CD14-positive monocyte (primary cell): Measurements from ENCODE around the gene FNIP1. TPM values are rescaled to one million over a fixed set of nuclear protein-coding genes. Genes with fewer than 3 reads are reported as not detected.
A peak's percentile ranks its signal among the peaks of the same experiment; 100 is the strongest.

Experiments used
- DNase-seq, 3 donors: peaks; one replicate each; pipeline ENCODE4 v3.0.0-alpha.2; 2011 to 2022
- H2AFZ ChIP-seq: 2 replicates; pipeline ENCODE4 v1.6.0; 2012; ENCODE audit warnings: mild to moderate bottlenecking, low read depth, low read length, inconsistent platforms; ENCODE audit not compliant: insufficient read depth, poor library complexity, severe bottlenecking
- H3K27ac ChIP-seq, 2 donors: 1 replicate in 1 of 2; 2 replicates in 1 of 2; pipeline ENCODE4 v1.5.1; 2012 to 2013; ENCODE audit warnings: low read length in 2 of 2, control low read depth in 1 of 2, inconsistent platforms in 1 of 2, low read depth in 1 of 2, mild to moderate bottlenecking in 1 of 2
- H3K27me3 ChIP-seq, 2 donors: one replicate each; pipeline versions ENCODE4 v1.6.0 to v1.6.1; 2011 to 2013; ENCODE audit warnings: low read length in 2 of 2; ENCODE audit not compliant: control insufficient read depth in 2 of 2, insufficient read depth in 2 of 2
- H3K36me3 ChIP-seq, 2 donors: replicated peaks in 1 of 2; 1 replicate in 1 of 2; 2 replicates in 1 of 2; pipeline versions ENCODE4 v1.5.1 to v1.6.1; 2012 to 2013; ENCODE audit warnings: low read length in 2 of 2, control low read depth in 1 of 2, inconsistent platforms in 1 of 2, mild to moderate bottlenecking in 1 of 2; ENCODE audit not compliant: insufficient read depth in 2 of 2, control insufficient read depth in 1 of 2
- H3K4me1 ChIP-seq, 2 donors: 1 replicate in 1 of 2; 2 replicates in 1 of 2; pipeline versions ENCODE4 v1.5.1 to v1.6.1; 2012 to 2013; ENCODE audit warnings: low read length in 2 of 2, control low read depth in 1 of 2, inconsistent platforms in 1 of 2, mild to moderate bottlenecking in 1 of 2, moderate library complexity in 1 of 2; ENCODE audit not compliant: insufficient read depth in 2 of 2, control insufficient read depth in 1 of 2
- H3K4me2 ChIP-seq: replicated peaks from 2 replicates; pipeline ENCODE3; 2012; ENCODE audit warnings: low read length, moderate library complexity, mild to moderate bottlenecking; ENCODE audit not compliant: poor library complexity, severe bottlenecking; ENCODE audit errors: extremely low read depth
- H3K4me3 ChIP-seq, 3 experiments: fragments of 200-600 bp in 1 of 3; sonication (generic) in 1 of 3; replicated peaks in 1 of 3; 1 replicate in 2 of 3; 2 replicates in 1 of 3; pipeline ENCODE4 v1.5.1; 2011 to 2013; ENCODE audit warnings: low read length in 3 of 3, mild to moderate bottlenecking in 3 of 3, control low read depth in 2 of 3, low read depth in 2 of 3, inconsistent platforms in 1 of 3, moderate library complexity in 1 of 3
- H3K79me2 ChIP-seq: 2 replicates; pipeline ENCODE4 v1.6.0; 2012; ENCODE audit warnings: mild to moderate bottlenecking, control low read depth, inconsistent platforms, low read length, moderate library complexity; ENCODE audit not compliant: insufficient read depth
- H3K9ac ChIP-seq: 2 replicates; pipeline ENCODE4 v1.6.0; 2017; ENCODE audit warnings: low read length, mild to moderate bottlenecking; ENCODE audit not compliant: insufficient read depth, poor library complexity, severe bottlenecking
- H3K9me3 ChIP-seq, 2 donors: replicated peaks in 1 of 2; 1 replicate in 1 of 2; 2 replicates in 1 of 2; pipeline versions ENCODE4 v1.5.1 to v1.6.1; 2012 to 2013; ENCODE audit warnings: low read length in 2 of 2, control low read depth in 1 of 2; ENCODE audit not compliant: control insufficient read depth in 1 of 2, insufficient read depth in 1 of 2
- H4K20me1 ChIP-seq: 2 replicates; pipeline ENCODE4 v1.6.0; 2012; ENCODE audit warnings: mild to moderate bottlenecking, low read length, control low read depth, moderate library complexity; ENCODE audit not compliant: insufficient read depth
- H3K27ac Mint-ChIP-seq, 7 donors: one replicate each; pipeline ENCODE4 v1.8.0; 2020; ENCODE audit warnings: mild to moderate bottlenecking in 7 of 7, mixed read lengths in 7 of 7, moderate library complexity in 6 of 7, inconsistent platforms in 2 of 7
- H3K27me3 Mint-ChIP-seq, 3 donors: one replicate each; pipeline ENCODE4 v1.8.0; 2021 to 2022; ENCODE audit warnings: low read depth in 3 of 3, mild to moderate bottlenecking in 3 of 3, mixed read lengths in 3 of 3, moderate library complexity in 3 of 3, inconsistent platforms in 1 of 3
- H3K36me3 Mint-ChIP-seq, 2 donors: one replicate each; pipeline ENCODE4 v1.8.0; 2020; ENCODE audit warnings: mixed read lengths in 2 of 2, inconsistent platforms in 1 of 2, mild to moderate bottlenecking in 1 of 2
- H3K4me1 Mint-ChIP-seq: one replicate; pipeline ENCODE4 v1.8.0; 2020; ENCODE audit warnings: mild to moderate bottlenecking, mixed read lengths
- H3K4me3 Mint-ChIP-seq, 2 donors: one replicate each; pipeline ENCODE4 v1.8.0; 2020; ENCODE audit warnings: mild to moderate bottlenecking in 2 of 2, mixed read lengths in 2 of 2, moderate library complexity in 1 of 2
- H3K9me3 Mint-ChIP-seq, 7 donors: one replicate each; pipeline ENCODE4 v1.8.0; 2020 to 2022; ENCODE audit warnings: mixed read lengths in 7 of 7, mild to moderate bottlenecking in 6 of 7, moderate library complexity in 6 of 7, inconsistent platforms in 2 of 7
- WGBS: methylation state at CpG from one replicate; pipeline ENCODE4 v1.1.5; 2013; ENCODE audit warnings: missing lambda C conversion rate; ENCODE audit not compliant: insufficient coverage; 5-methylcytosine and 5-hydroxymethylcytosine counted together
- intact Hi-C, 2 donors: fragments of 100-400 bp; cut with micrococcal nuclease; formaldehyde crosslinking; loops; one replicate each; pipeline versions ENCODE4 v1.15.0 to v1.15.1; 2023
- polyA plus RNA-seq, 3 donors: library from polyadenylated mRNA; depleted of rRNA in 1 of 3; unstranded in 2 of 3; stranded (reverse) in 1 of 3; fragments of 300-500 nt in 2 of 3; fragments of >200 nt in 1 of 3; fragmentation: Illumina TruSeq in 2 of 3; gene quantifications; 1 replicate in 2 of 3; 2 replicates in 1 of 3; pipeline ENCODE4 v1.2.3, GENCODE V29; 2012 to 2021
- TF ChIP-seq, protein P1 (sequence below): fragments of 200-600 bp; IDR thresholded peaks from one replicate; pipeline ENCODE4 v1.8.0; 2022; ENCODE audit warnings: antibody characterized with exemption, mild to moderate bottlenecking

FNIP1 gene
- polyA plus RNA-seq, 3 donors: 13.6 to 17.3 (median 16.3) TPM

DNA sequence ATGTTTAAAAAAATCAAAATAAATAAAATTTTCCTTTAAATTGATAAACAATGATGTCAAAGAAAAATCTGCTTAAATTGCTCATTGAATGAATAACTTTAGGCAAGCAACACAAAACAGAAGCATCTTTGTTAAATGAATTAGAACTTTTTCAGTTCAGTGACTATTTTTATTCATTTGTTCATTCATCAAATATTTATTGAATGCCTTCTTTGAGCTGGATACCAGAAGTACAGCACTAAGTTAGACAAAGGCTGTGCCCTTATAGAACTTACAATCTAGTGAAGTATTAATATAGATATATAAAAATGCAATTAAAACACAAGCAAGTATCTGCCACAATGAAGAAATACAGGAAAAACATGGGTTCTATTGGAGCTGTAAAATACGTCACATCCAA lies 10.8 kb downstream of the FNIP1 start:
- peaks cover 95% of the 10 kb centered on the region for H4K20me1 ChIP-seq
- peaks cover 0 to 3% of the 10 kb centered on the region in 2 donors for H3K4me1 ChIP-seq
- H2AFZ ChIP-seq: no peak overlapping the region
- no peak overlapping the region for H3K4me2 ChIP-seq
- H3K79me2 ChIP-seq: peaks cover 98% of the 10 kb centered on the region
- intact Hi-C loops: loop anchor here in 1 of 2 donors (5.0 kb wide), 1 partner anchor 34 kb away; no protein-coding TSS in a partner anchor
- peaks cover 3 to 5% of the 10 kb centered on the region in 2 donors for H3K36me3 ChIP-seq
- H3K4me3 Mint-ChIP-seq: no peak overlapping the region
- H3K4me3 ChIP-seq: no peak overlapping the region
- H3K36me3 Mint-ChIP-seq: peaks cover 9 to 19% of the 10 kb centered on the region in 2 donors
- H3K9ac ChIP-seq: no peak overlapping the region
- TF ChIP-seq, protein P1, sequence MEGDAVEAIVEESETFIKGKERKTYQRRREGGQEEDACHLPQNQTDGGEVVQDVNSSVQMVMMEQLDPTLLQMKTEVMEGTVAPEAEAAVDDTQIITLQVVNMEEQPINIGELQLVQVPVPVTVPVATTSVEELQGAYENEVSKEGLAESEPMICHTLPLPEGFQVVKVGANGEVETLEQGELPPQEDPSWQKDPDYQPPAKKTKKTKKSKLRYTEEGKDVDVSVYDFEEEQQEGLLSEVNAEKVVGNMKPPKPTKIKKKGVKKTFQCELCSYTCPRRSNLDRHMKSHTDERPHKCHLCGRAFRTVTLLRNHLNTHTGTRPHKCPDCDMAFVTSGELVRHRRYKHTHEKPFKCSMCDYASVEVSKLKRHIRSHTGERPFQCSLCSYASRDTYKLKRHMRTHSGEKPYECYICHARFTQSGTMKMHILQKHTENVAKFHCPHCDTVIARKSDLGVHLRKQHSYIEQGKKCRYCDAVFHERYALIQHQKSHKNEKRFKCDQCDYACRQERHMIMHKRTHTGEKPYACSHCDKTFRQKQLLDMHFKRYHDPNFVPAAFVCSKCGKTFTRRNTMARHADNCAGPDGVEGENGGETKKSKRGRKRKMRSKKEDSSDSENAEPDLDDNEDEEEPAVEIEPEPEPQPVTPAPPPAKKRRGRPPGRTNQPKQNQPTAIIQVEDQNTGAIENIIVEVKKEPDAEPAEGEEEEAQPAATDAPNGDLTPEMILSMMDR: no peak
- no peak for DNase-seq
- no peaks in the 10 kb centered on the region for H3K9me3 ChIP-seq
- no peaks in the 10 kb centered on the region for H3K27me3 ChIP-seq
- peaks cover 36% of the 10 kb centered on the region for H3K4me1 Mint-ChIP-seq
- peaks cover 0 to 4% (median 0%) of the 10 kb centered on the region in 7 donors for H3K9me3 Mint-ChIP-seq
- H3K27ac Mint-ChIP-seq: no peak overlapping the region
- no peak overlapping the region for H3K27ac ChIP-seq
- no CpG with 5 or more reads among the region's 1 CpG for WGBS
- H3K27me3 Mint-ChIP-seq: no peaks in the 10 kb centered on the region

DNA sequence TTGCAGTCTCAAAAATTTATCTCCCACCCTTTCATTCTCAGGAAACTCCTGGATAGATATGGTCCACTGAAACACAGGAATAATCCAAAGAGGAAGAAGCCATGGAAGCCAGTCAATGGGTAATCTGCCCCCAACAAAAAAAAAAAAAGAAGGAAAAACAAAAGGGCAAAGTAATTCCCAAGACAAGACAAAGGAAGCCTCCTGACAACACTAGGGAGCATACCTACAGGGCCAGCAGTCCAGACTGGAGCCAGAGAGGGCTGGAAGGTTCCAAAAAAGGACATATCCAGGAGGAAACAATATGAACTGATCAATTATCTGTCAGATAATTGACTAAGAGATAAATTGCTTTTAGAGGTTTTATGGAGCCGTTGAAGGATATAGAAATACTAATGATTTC lies 12.9 kb downstream of the FNIP1 start:
- TF ChIP-seq, protein P1: no peak
- peak overlapping the region in 3 of 7 donors; percentile 32 to 74 (median 65) for H3K27ac Mint-ChIP-seq
- H3K4me1 ChIP-seq: peaks cover 0 to 3% of the 10 kb centered on the region in 2 donors

More for the DNA sequence above, 12.9 kb downstream of the FNIP1 start:
- peaks cover 98% of the 10 kb centered on the region for H3K79me2 ChIP-seq
- no peak overlapping the region for H3K27ac ChIP-seq
- no peaks in the 10 kb centered on the region for H3K27me3 ChIP-seq
- no peak overlapping the region for H3K4me3 Mint-ChIP-seq
- no peak for DNase-seq
- H3K36me3 Mint-ChIP-seq: peaks cover 9 to 19% of the 10 kb centered on the region in 2 donors
- no CpG with 5 or more reads among the region's 1 CpG for WGBS
- H3K4me1 Mint-ChIP-seq: peaks cover 27% of the 10 kb centered on the region
- intact Hi-C loops: no loop called here
- no peaks in the 10 kb centered on the region for H3K27me3 Mint-ChIP-seq
- no peak overlapping the region for H3K4me3 ChIP-seq
- H3K9me3 ChIP-seq: no peaks in the 10 kb centered on the region
- peaks cover 3 to 5% of the 10 kb centered on the region in 2 donors for H3K36me3 ChIP-seq
- no peak overlapping the region for H3K9ac ChIP-seq
- H3K9me3 Mint-ChIP-seq: peaks cover 0 to 4% (median 0%) of the 10 kb centered on the region in 7 donors
- H4K20me1 ChIP-seq: peaks cover 94% of the 10 kb centered on the region
- no peak overlapping the region for H2AFZ ChIP-seq
- no peak overlapping the region for H3K4me2 ChIP-seq
